Keratinocyte (primary cell): ENCODE results near the gene TMEM240.

Experiments
- CTCF ChIP-seq, 3 experiments: IDR thresholded peaks in 1 of 3; conservative IDR thresholded peaks in 1 of 3; optimal IDR thresholded peaks in 1 of 3; 2 replicates in 2 of 3; 3 replicates in 1 of 3; pipeline versions ENCODE3 to v1.5.1; 2011; ENCODE audit warnings: low read length in 3 of 3, mild to moderate bottlenecking in 3 of 3, moderate library complexity in 2 of 3, control low read depth in 1 of 3, inconsistent platforms in 1 of 3; ENCODE audit not compliant: insufficient read depth in 2 of 3; ENCODE audit errors: extremely low read depth in 1 of 3
- EZH2 ChIP-seq: IDR thresholded peaks from one replicate; pipeline ENCODE4 v1.6.1; 2012; ENCODE audit warnings: inconsistent platforms, mild to moderate bottlenecking, low read length, moderate library complexity

- TF ChIP-seq CTCF (optimal IDR thresholded peaks at IDR 0.05 in 1 of 3, IDR thresholded peaks at IDR 0.05 in 1 of 3, conservative IDR thresholded peaks at IDR 0.05 in 1 of 3; ENCODE audit: extremely low read depth in 1 of 3, insufficient read depth in 2 of 3, low read length in 3 of 3) (no peak), EZH2 (no peak)
Observed at GRCh38 chr1:1545946-1546737, 5.7 kb upstream of the TMEM240 start.
